ENCODE data around the gene CD69. TPM values are rescaled to one million over a fixed set of nuclear protein-coding genes. Genes with fewer than 3 reads are reported as not detected.

Gene CD69
- total RNA-seq, 1 experiment from 2014 or later, result not detected

- Histone ChIP-seq H3K79me2 (ENCODE audit: low read depth) (no peaks in the 10 kb centered on the region), H3K27me3 (ENCODE audit: insufficient read depth, low read depth) (no peaks in the 10 kb centered on the region), H3K4me3 (no peak overlapping the region), H3K4me1 (replicated peaks; ENCODE audit: insufficient read depth) (no peaks in the 10 kb centered on the region), H3K9me3 (ENCODE audit: insufficient read depth, low read depth) (no peaks in the 10 kb centered on the region), H3K36me3 (ENCODE audit: low read depth) (no peaks in the 10 kb centered on the region), H3K4me2 (no peak overlapping the region), H2AFZ (no peak overlapping the region), H4K20me1 (ENCODE audit: insufficient read depth) (no peaks in the 10 kb centered on the region), H3K27ac (no peak overlapping the region), H3F3A (ENCODE audit: insufficient read depth, low read depth) (no peaks in the 10 kb centered on the region), H3K9me2 (ENCODE audit: insufficient read depth) (no peaks in the 10 kb centered on the region)
- no peak for DNase-seq
- intact Hi-C loops (cut with micrococcal nuclease; ENCODE audit: unreplicated experiment), result no loop called here
- ChIA-PET POLR2A (ENCODE audit: unreplicated experiment) (no interaction called here), CTCF (no interaction called here)
- BruUV-seq (replicated peaks), result no TSS peak
- no peak for TF ChIP-seq EZH2 (IDR thresholded peaks at IDR 0.05; ENCODE audit: low read depth)
- TF ChIP-seq CTCF (conservative IDR thresholded peaks at IDR 0.05), result no peak
Measured at GRCh38 chr12:9784816-9785215, 24.1 kb upstream of the CD69 start.

- CTCF ChIA-PET, result no interaction called here
- TF ChIP-seq CTCF (conservative IDR thresholded peaks at IDR 0.05), result no peak
- TF ChIP-seq EZH2 (IDR thresholded peaks at IDR 0.05; ENCODE audit: low read depth), result no peak
- BruUV-seq (replicated peaks), result no TSS peak
Measured at GRCh38 chr12:9784326-9784725, 23.6 kb upstream of the CD69 start.

GRCh38 chr12:9782547-9783382, 22.1 kb upstream of the CD69 start:
- H2AFZ ChIP-seq, result no peak overlapping the region
- CTCF ChIA-PET, result no interaction called here
- no peaks in the 10 kb centered on the region for H3K4me1 ChIP-seq (replicated peaks; ENCODE audit: insufficient read depth)
- DNase-seq, result no peak
- H3K36me3 ChIP-seq (ENCODE audit: low read depth), result no peaks in the 10 kb centered on the region
- POLR2A ChIA-PET (ENCODE audit: unreplicated experiment), result no interaction called here
- TF ChIP-seq EZH2 (IDR thresholded peaks at IDR 0.05; ENCODE audit: low read depth), result no peak
- no peak for TF ChIP-seq CTCF (conservative IDR thresholded peaks at IDR 0.05)
- no peak overlapping the region for H3K4me2 ChIP-seq
- intact Hi-C loops (cut with micrococcal nuclease; ENCODE audit: unreplicated experiment), result no loop called here
- H3K79me2 ChIP-seq (ENCODE audit: low read depth), result no peaks in the 10 kb centered on the region
- H4K20me1 ChIP-seq (ENCODE audit: insufficient read depth), result no peaks in the 10 kb centered on the region
- H3K9me3 ChIP-seq (ENCODE audit: insufficient read depth, low read depth), result no peaks in the 10 kb centered on the region
- BruUV-seq (replicated peaks), result no TSS peak
- H3K27ac ChIP-seq, result no peak overlapping the region
- H3K4me3 ChIP-seq, result no peak overlapping the region
- no peaks in the 10 kb centered on the region for H3K27me3 ChIP-seq (ENCODE audit: insufficient read depth, low read depth)
- H3F3A ChIP-seq (ENCODE audit: insufficient read depth, low read depth), result no peaks in the 10 kb centered on the region
- no peaks in the 10 kb centered on the region for H3K9me2 ChIP-seq (ENCODE audit: insufficient read depth)

More at GRCh38 chr12:9784326-9784725, 23.6 kb upstream of the CD69 start:
- intact Hi-C loops (cut with micrococcal nuclease; ENCODE audit: unreplicated experiment), result no loop called here
- Histone ChIP-seq H3K27ac (no peak overlapping the region), H3K9me3 (ENCODE audit: insufficient read depth, low read depth) (no peaks in the 10 kb centered on the region), H3K4me2 (no peak overlapping the region), H3K36me3 (ENCODE audit: low read depth) (no peaks in the 10 kb centered on the region), H2AFZ (no peak overlapping the region), H3K9me2 (ENCODE audit: insufficient read depth) (no peaks in the 10 kb centered on the region), H4K20me1 (ENCODE audit: insufficient read depth) (no peaks in the 10 kb centered on the region), H3K79me2 (ENCODE audit: low read depth) (no peaks in the 10 kb centered on the region), H3K4me3 (no peak overlapping the region), H3K27me3 (ENCODE audit: insufficient read depth, low read depth) (no peaks in the 10 kb centered on the region), H3K4me1 (replicated peaks; ENCODE audit: insufficient read depth) (no peaks in the 10 kb centered on the region), H3F3A (ENCODE audit: insufficient read depth, low read depth) (no peaks in the 10 kb centered on the region)
- POLR2A ChIA-PET (ENCODE audit: unreplicated experiment), result no interaction called here
- no peak for DNase-seq
